Activated CD4-positive, CD25-positive, alpha-beta regulatory T cell (primary cell): Measurements from ENCODE around the gene MED28.
"Not testable (repeated sequence)": the region's sequence is repeated elsewhere in the genome, so short reads cannot be mapped to it uniquely, and the experiment has no call there.

Experiments used
- DNase-seq, 4 experiments: peaks; one replicate each; lab custom pipeline; 2025; lab: John Stamatoyannopoulos, UW

The MED28 gene

DNA sequence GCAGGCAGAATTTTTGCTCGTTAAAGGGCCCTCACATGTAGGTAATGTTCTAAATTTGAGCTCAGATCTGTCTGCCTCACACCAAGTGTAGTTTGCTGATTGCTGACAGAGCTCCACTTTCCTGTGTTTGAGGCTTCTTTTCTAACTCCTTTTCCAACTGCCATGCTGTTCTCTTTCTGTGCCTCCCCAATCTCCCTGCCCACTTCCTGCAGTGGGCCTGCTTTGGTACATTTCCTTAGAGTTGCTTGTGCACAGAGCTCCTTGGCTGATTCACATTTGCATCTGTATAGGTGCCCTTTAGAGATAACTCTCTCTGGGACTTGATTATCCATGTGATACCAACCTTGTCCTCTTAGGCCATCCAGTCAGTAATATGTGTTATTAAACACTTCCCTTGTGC lies 4.5 kb downstream of the MED28 start:
- DNase-seq: no peak

DNA sequence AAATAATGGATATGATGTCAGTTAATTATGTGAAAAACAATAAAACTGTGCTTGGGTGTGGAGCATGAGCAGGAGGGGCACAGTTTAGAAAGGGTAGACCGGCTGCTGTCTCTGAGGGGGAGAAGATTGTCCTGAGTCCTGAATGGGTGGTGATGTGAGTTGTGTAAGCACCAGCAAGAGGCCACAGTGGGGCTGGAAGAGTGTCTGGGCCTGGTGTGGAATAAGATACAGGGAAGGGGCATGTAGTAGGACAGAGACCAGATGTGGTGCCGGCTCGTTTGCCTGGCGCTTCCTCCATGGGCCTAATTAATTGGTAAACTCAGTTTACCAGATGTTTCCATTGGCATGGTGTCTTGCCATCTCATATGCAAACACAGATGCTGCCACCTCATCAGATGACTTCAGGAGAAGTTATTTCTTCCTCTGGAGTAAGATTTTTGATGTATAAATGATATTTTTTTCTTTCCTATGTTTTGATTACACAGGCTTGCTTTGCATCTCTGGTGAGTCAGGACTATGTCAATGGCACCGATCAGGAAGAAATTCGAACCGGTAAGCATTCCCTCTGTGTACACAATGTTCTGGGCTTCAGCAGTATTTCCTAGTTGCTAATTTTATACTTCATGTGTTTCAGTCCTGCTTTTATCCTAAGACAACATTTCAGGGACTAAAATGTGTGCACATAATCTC lies 5.1 kb downstream of the MED28 start:
- DNase-seq: no peak

GRCh38 chr4:17623451-17624001 lies 9.1 kb downstream of the MED28 start:
- DNase-seq: no peak

- DNase-seq: no peak
Observed at GRCh38 chr4:17624821-17625220, 10.4 kb downstream of the MED28 start.

DNA sequence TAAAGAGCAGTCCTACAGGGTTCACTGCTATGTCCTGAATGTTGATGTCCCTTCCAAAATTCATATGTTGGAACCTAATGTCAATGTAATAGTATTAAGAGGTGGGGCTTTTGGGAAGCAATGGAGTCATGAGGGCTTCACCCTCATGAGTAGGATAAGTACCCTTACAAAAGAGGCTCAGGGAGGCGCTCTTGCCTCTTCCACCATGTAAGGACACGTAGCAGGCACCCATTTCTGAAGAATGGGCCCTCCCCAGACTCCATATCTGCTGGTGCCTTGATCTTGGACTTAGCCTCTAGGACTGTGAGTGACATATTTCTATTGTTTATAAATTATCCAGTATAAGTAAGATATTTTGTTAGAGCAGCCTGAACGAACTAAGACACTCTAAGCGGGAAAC lies 15.8 kb downstream of the MED28 start:
- DNase-seq: no peak

GRCh38 chr4:17633600-17633999 lies 19.2 kb downstream of the MED28 start:
- no peak for DNase-seq

- no peak for DNase-seq
Observed at GRCh38 chr4:17635056-17635455, 20.6 kb downstream of the MED28 start.

DNA sequence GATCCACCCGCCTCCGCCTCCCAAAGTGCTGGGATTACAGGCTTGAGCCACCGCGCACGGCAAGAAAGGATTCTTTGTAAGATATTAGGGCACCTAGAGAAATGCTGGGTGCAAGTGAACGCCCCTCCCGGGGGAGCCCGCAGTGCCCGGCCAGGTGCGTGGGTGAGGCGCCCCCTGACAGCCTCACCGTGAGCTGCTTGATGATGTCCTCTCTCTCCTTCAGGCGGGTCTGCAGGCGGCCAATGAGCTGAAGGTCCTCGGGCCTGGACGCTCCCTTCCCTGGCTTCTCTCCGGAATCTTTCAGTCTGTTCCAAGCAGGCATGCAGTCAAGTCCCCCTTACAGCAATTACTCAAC lies 21.9 kb downstream of the MED28 start:
- no peak for DNase-seq

GRCh38 chr4:17636696-17637622 lies 22.5 kb downstream of the MED28 start:
- DNase-seq: peak; percentile 44 to 53 (median 46)

GRCh38 chr4:17639136-17639535 lies 24.7 kb downstream of the MED28 start:
- no peak for DNase-seq

DNA sequence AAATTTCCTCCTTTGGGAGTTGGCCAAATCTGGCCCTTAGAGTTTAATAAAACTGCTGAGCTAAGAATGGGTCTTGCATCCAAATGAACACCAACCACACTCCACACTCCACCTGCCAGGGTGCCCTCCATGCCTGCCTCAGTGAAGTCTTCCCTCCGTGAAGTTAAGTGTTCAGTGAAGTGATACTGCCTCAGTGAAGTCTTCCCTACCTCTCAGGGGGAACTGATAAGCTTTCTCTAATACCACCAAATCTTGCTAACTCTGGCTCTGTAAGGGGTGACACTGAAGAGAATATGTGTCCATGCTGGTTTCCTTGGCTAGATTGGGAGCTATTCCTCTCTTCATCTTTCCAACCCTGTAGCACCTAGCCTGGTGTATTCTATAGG lies 27.9 kb downstream of the MED28 start:
- DNase-seq: no peak

GRCh38 chr4:17646693-17647092 lies 32.3 kb downstream of the MED28 start:
- no peak for DNase-seq

GRCh38 chr4:17647176-17647806 lies 32.9 kb downstream of the MED28 start:
- DNase-seq: no peak

DNA sequence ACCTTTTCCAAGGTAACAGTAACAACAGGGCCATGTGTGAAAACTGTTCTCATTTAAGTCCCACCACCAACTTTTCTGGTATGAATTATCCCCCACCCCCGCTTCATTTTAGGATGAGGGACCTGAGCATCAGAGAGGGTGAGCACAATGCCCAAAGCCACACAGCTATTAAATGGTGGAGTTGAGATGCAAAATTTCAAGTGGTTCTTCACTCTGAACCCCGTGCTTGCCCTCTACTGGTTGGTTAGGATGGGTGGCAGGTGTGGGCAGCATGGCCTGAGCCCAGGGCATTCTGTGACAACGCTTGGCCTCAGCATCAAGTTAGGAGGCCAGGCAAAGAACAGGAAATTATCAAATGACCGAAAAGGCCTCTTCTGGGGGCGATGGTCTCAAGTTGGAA lies 33.5 kb downstream of the MED28 start:
- no peak for DNase-seq

DNA sequence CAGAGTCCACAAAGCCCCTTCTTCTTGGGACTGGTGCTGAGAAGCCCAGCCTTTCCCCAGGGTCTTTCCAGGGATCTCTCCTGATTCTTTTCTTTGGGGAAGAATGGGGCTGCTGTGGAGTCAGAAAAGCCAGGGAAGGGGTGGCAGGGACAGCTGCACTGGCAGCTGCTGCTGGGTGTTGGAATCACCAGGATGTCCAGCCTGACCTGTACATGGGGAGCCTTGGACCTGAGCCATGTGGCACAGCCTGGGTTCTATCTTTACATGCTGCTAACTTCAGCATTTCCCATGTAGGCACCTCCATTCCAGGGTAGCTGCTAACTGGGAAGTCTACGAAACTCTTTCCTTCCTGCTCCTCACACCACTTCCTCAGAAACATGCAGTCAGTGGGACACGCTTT lies 36.0 kb downstream of the MED28 start:
- DNase-seq: no peak

DNA sequence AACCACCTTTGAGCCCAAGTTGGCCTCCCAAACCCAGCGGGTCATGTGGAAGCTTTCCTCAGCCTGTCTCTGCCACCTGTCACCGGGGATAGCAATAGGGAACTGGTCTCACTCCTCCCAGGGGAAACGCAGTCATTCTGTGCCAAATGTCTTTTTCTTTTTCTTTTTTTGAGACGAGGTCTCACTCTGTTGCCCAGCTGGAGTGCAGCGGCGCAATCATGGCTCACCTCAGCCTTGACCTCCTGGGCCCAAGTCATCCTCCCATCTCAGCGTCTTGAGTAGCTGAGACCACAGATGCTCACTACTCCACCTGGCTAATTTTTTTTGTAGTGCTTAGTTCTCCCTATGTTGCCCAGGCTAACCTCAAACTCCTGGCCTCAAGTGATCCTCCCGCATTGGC lies 40.3 kb downstream of the MED28 start:
- DNase-seq: no peak

DNA sequence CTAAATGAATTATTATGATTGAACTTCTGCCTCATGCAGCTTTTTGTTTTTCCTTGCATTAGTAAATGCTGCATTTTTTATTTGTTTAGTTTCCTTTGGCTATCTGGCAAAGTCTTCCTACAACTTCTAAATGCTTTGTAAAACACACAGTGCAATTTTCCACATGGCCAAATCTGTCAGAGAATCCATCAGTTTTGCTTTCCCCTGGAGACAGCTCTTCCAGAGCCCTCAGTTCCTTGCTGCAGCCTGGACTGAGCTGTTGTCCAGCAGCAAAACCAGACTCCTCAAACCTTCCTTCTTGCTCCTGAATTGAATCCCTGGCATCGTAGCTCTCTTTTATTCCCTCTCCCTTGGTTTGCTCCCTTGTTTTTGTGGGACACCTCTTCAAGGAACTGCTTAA lies 42.6 kb downstream of the MED28 start:
- no peak for DNase-seq

GRCh38 chr4:17657849-17658248 lies 43.4 kb downstream of the MED28 start:
- DNase-seq: no peak

DNA sequence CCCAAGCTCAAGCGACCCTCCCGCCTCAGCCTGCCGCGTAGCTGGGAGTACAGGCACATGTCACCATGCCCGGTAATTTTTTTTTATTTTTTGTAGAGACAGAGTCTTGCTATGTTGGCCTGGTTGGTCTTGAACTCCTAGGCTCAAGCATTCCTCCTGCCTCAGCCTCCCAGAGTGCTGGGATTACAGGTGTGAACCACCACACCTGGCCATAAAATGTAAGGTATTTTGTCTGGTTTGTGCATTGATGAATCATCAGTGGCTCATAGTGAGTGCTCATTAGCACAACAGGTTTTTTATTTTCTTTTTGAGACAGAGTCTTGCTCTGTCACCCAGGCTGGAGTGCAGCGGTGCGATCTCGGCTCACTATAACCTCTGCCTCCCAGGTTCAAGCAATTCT lies 44.8 kb downstream of the MED28 start:
- DNase-seq: not testable (repeated sequence)

- no peak for DNase-seq
Observed at GRCh38 chr4:17662694-17663093, 48.3 kb downstream of the MED28 start.

DNA sequence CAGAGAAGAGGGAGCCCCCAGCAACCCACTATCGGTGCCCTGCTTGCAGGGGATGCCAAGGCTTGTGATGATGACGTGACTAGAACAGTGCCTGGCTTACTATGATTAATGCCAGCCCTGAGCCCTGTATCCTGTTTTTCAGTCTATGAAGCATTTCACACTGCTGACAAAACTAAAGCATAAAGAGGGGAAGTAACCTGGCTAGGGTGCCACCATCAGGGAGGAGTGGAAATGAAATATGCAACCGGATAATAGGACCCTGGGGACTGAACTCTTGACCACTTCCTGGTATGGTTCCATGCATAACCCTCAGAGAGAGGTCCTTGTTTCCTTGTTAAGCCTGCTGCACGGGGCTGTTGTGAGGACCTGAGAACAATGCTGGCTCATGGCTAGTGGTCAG lies 50.3 kb downstream of the MED28 start:
- DNase-seq: no peak

- no peak for DNase-seq
Observed at GRCh38 chr4:17665346-17665745, 50.9 kb downstream of the MED28 start.

DNA sequence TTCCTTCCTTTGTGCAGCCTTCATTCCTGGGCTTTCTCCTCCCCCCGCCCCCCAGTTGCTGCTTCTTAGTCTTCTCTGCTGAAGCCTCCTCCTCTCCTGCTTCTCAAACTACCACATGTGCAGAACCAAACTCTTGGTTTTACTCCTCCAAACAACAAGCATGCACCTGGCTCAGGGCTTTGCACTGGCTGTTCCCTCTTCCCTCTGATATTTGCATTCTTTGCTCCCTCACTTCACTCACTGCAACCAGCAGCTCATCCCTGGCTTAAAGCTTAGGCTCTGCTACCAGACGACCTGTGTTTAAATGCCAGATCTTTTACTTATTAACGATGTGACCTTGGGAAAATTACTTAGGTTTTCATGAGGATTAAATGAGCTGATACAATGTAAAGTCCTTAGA lies 51.4 kb downstream of the MED28 start:
- no peak for DNase-seq
